GM12892 (cell line): Measurements from ENCODE around the gene SLC35G4.

Experiments
- POLR2A ChIP-seq: IDR thresholded peaks from 2 replicates; pipeline ENCODE4 v1.6.1; 2011; ENCODE audit warnings: low read depth, low read length, control low read depth
- POLR2AphosphoS5 ChIP-seq: IDR thresholded peaks from 2 replicates; pipeline ENCODE4 v1.6.1; 2011; ENCODE audit warnings: low read depth, low read length, control low read depth

GRCh38 chr18:11572201-11572600 is 37.2 kb upstream of the SLC35G4 start:
- TF ChIP-seq POLR2A (no peak), POLR2AphosphoS5 (no peak)
